SK-N-SH treated with all-trans-retinoic acid at 6 μM for 48 hours (cell line): ENCODE data around the gene MAP3K7.

Source experiments
- GLIS3 ChIP-seq: fragments of 250-450 bp; sonication (Bioruptor Pico); IDR thresholded peaks from 2 replicates; pipeline ENCODE4 v1.5.0; 2020; ENCODE audit warnings: mild to moderate bottlenecking, moderate library complexity
- ISL1 ChIP-seq: fragments of 250-450 bp; sonication (Bioruptor Pico); IDR thresholded peaks from 2 replicates; pipeline ENCODE4 v2.1.2; 2022; ENCODE audit warnings: mild to moderate bottlenecking, moderate library complexity
- TCF4 ChIP-seq: fragments of 250-450 bp; sonication (Bioruptor Pico); IDR thresholded peaks from 2 replicates; pipeline ENCODE4 v1.8.0; 2021; ENCODE audit warnings: mild to moderate bottlenecking, moderate library complexity, borderline replicate concordance
- ZFP30 ChIP-seq: fragments of 450-650 bp; formaldehyde crosslinking; IDR thresholded peaks from 2 replicates; pipeline ENCODE4 v1.5.0; 2022; ENCODE audit warnings: mild to moderate bottlenecking, moderate library complexity
- ZNF70 ChIP-seq: fragments of 450-650 bp; formaldehyde crosslinking; IDR thresholded peaks from 2 replicates; pipeline ENCODE4 v1.5.0; 2020; ENCODE audit warnings: mild to moderate bottlenecking, moderate library complexity
- ZNF8 ChIP-seq: fragments of 450-650 bp; formaldehyde crosslinking; IDR thresholded peaks from 2 replicates; pipeline ENCODE4 v1.5.0; 2020; ENCODE audit warnings: mild to moderate bottlenecking, moderate library complexity
- TF ChIP-seq, protein P1 (sequence below): fragments of 250-450 bp; sonication (Bioruptor Pico); IDR thresholded peaks from 2 replicates; pipeline ENCODE4 v1.5.1; 2021; ENCODE audit warnings: mild to moderate bottlenecking, moderate library complexity

DNA sequence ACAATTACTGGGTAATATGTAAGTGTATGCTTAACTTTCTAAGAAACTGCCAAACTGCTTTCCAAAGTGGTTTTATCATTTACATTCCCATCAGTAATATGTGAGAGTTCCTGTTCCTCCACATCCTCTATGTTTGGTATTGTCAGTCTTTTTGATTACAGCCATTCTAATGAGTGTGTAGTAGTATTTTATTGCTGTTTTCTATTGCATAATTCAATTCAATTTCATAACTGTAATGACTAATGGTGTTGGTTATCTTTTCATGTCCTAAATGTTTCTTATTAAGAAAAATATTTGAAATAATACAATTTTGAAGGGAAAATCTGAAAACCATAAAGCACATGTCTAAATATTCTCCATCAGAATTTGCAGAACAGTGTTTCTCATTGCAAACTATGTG, 119.3 kb downstream of the MAP3K7 start:
- TF ChIP-seq GLIS3 (CRISPR knock-in tag) (no peak), ZNF70 (no peak), ZNF8 (CRISPR knock-in tag) (no peak), ISL1 (CRISPR knock-in tag) (no peak), TCF4 (no peak), ZFP30 (CRISPR knock-in tag) (no peak)
- TF ChIP-seq, protein P1, sequence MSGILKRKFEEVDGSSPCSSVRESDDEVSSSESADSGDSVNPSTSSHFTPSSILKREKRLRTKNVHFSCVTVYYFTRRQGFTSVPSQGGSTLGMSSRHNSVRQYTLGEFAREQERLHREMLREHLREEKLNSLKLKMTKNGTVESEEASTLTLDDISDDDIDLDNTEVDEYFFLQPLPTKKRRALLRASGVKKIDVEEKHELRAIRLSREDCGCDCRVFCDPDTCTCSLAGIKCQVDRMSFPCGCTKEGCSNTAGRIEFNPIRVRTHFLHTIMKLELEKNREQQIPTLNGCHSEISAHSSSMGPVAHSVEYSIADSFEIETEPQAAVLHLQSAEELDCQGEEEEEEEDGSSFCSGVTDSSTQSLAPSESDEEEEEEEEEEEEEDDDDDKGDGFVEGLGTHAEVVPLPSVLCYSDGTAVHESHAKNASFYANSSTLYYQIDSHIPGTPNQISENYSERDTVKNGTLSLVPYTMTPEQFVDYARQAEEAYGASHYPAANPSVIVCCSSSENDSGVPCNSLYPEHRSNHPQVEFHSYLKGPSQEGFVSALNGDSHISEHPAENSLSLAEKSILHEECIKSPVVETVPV, result no peak
